Breast epithelium (tissue), 4 donors: ENCODE data around the gene TNS3. TPM values are rescaled to one million over a fixed set of nuclear protein-coding genes. Genes with fewer than 3 reads are reported as not detected.

ENCODE experiments used
- DNase-seq, 2 donors: peaks; one replicate each; pipeline ENCODE4 v3.0.0-alpha.2; 2019; ENCODE audit warnings: low spot score in 2 of 2
- H3K27ac ChIP-seq, 2 donors: fragments of 200-600 bp; sonication (generic) in 1 of 2; one replicate each; pipeline ENCODE4 v1.5.1; 2016 to 2019; ENCODE audit warnings: mild to moderate bottlenecking in 1 of 2
- H3K27me3 ChIP-seq, 2 donors: fragments of 200-600 bp; sonication (generic) in 1 of 2; one replicate each; pipeline versions ENCODE4 v1.5.1 to v1.6.0; 2017 to 2019; ENCODE audit warnings: control low read depth in 1 of 2, mild to moderate bottlenecking in 1 of 2
- H3K36me3 ChIP-seq: fragments of 200-600 bp; one replicate; pipeline ENCODE4 v1.5.1; 2019
- H3K4me1 ChIP-seq, 2 donors: fragments of 200-600 bp; sonication (generic); one replicate each; pipeline ENCODE4 v1.5.1; 2016 to 2019; ENCODE audit warnings: control low read depth in 1 of 2
- H3K4me3 ChIP-seq, 3 donors: fragments of 200-600 bp; sonication (generic); 1 replicate in 2 of 3; 2 replicates in 1 of 3; pipeline ENCODE4 v1.5.1; 2016 to 2019; ENCODE audit warnings: mild to moderate bottlenecking in 3 of 3, moderate library complexity in 2 of 3
- H3K9me3 ChIP-seq, 2 donors: fragments of 200-600 bp; sonication (generic) in 1 of 2; one replicate each; pipeline ENCODE4 v1.5.1; 2016 to 2019; ENCODE audit warnings: control low read depth in 1 of 2
- POLR2A ChIP-seq: fragments of 450-650 bp; IDR thresholded peaks from one replicate; pipeline ENCODE4 v1.6.1; 2016; ENCODE audit warnings: antibody characterized with exemption, mild to moderate bottlenecking, moderate library complexity
- POLR2AphosphoS5 ChIP-seq, 3 donors: sonication (generic); formaldehyde crosslinking; IDR thresholded peaks; one replicate each; pipeline ENCODE4 v1.6.1; 2017; ENCODE audit warnings: antibody characterized with exemption in 3 of 3
- intact Hi-C: fragments of 100-400 bp; cut with DNase I; formaldehyde crosslinking; loops from one replicate; pipeline ENCODE4 v1.15.1; 2023; ENCODE audit warnings: low total_unique reads
- total RNA-seq, 3 donors: library from RNA; depleted of rRNA; stranded (reverse); fragments of >200 nt; gene quantifications; one replicate each; pipeline ENCODE4 v1.1.0, GENCODE V29; 2016
- TF ChIP-seq, protein P1 (sequence below), 3 donors: fragments of 450-650 bp; IDR thresholded peaks; one replicate each; pipeline ENCODE4 v1.5.1; 2016 to 2017; ENCODE audit warnings: antibody characterized with exemption in 3 of 3, mild to moderate bottlenecking in 3 of 3, moderate library complexity in 3 of 3

The TNS3 gene
- total RNA-seq, 3 donors from 2014 or later, result 41.0 to 78.1 (median 56.2) TPM

GRCh38 chr7:47327346-47327697 is 254.6 kb downstream of the TNS3 start:
- Histone ChIP-seq H3K9me3 (no peaks in the 10 kb centered on the region), H3K4me1 (peaks cover 10% of the 10 kb centered on the region in 2 donors), H3K27ac (peak overlapping the region; percentile 84 to 89), H3K36me3 (no peaks in the 10 kb centered on the region), H3K27me3 (no peaks in the 10 kb centered on the region), H3K4me3 (peak overlapping the region in 2 of 3 donors; percentile 38 to 51)
- intact Hi-C loops, result no loop called here
- no peak for DNase-seq
- TF ChIP-seq, protein P1, sequence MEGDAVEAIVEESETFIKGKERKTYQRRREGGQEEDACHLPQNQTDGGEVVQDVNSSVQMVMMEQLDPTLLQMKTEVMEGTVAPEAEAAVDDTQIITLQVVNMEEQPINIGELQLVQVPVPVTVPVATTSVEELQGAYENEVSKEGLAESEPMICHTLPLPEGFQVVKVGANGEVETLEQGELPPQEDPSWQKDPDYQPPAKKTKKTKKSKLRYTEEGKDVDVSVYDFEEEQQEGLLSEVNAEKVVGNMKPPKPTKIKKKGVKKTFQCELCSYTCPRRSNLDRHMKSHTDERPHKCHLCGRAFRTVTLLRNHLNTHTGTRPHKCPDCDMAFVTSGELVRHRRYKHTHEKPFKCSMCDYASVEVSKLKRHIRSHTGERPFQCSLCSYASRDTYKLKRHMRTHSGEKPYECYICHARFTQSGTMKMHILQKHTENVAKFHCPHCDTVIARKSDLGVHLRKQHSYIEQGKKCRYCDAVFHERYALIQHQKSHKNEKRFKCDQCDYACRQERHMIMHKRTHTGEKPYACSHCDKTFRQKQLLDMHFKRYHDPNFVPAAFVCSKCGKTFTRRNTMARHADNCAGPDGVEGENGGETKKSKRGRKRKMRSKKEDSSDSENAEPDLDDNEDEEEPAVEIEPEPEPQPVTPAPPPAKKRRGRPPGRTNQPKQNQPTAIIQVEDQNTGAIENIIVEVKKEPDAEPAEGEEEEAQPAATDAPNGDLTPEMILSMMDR (IDR thresholded peaks at IDR 0.05), result no peak
- TF ChIP-seq POLR2AphosphoS5 (IDR thresholded peaks at IDR 0.05) (no peak), POLR2A (no peak)

GRCh38 chr7:47326808-47327207 is 255.1 kb downstream of the TNS3 start:
- DNase-seq, result peak in 1 of 2 donors; percentile 16
- Histone ChIP-seq H3K4me3 (no peak overlapping the region), H3K36me3 (no peaks in the 10 kb centered on the region), H3K27me3 (no peaks in the 10 kb centered on the region), H3K9me3 (no peaks in the 10 kb centered on the region), H3K4me1 (peaks cover 10% of the 10 kb centered on the region in 2 donors), H3K27ac (peak overlapping the region; percentile 84 to 89)
- TF ChIP-seq, protein P1 (IDR thresholded peaks at IDR 0.05), result no peak
- no peak for TF ChIP-seq POLR2AphosphoS5 (IDR thresholded peaks at IDR 0.05)
- no peak for TF ChIP-seq POLR2A
- intact Hi-C loops, result no loop called here

GRCh38 chr7:47326220-47326619 is 255.7 kb downstream of the TNS3 start:
- H3K36me3 ChIP-seq, result no peaks in the 10 kb centered on the region
- no peaks in the 10 kb centered on the region for H3K9me3 ChIP-seq
- no peaks in the 10 kb centered on the region for H3K27me3 ChIP-seq
- TF ChIP-seq POLR2A (no peak), POLR2AphosphoS5 (IDR thresholded peaks at IDR 0.05) (no peak)
- TF ChIP-seq, protein P1 (IDR thresholded peaks at IDR 0.05), result no peak
- peaks cover 10% of the 10 kb centered on the region in 2 donors for H3K4me1 ChIP-seq
- intact Hi-C loops, result no loop called here
- H3K27ac ChIP-seq, result peak overlapping the region in 1 of 2 donors; percentile 27
- H3K4me3 ChIP-seq, result no peak overlapping the region
- DNase-seq, result peak in 1 of 2 donors; percentile 16

- intact Hi-C loops, result no loop called here
- DNase-seq, result no peak
- no peak for TF ChIP-seq POLR2A
- TF ChIP-seq, protein P1 (IDR thresholded peaks at IDR 0.05), result no peak
- no peak for TF ChIP-seq POLR2AphosphoS5 (IDR thresholded peaks at IDR 0.05)
- Histone ChIP-seq H3K27me3 (no peaks in the 10 kb centered on the region), H3K4me3 (no peak overlapping the region), H3K9me3 (no peaks in the 10 kb centered on the region), H3K27ac (no peak overlapping the region), H3K4me1 (peaks cover 10% of the 10 kb centered on the region in 2 donors), H3K36me3 (no peaks in the 10 kb centered on the region)
These were observed 256.6 kb downstream of the TNS3 start for GRCh38 chr7:47325337-47325736.

- Histone ChIP-seq H3K27me3 (no peaks in the 10 kb centered on the region), H3K9me3 (no peaks in the 10 kb centered on the region), H3K4me3 (no peak overlapping the region), H3K27ac (no peak overlapping the region), H3K36me3 (no peaks in the 10 kb centered on the region), H3K4me1 (peaks cover 8 to 10% of the 10 kb centered on the region in 2 donors)
- DNase-seq, result no peak
- intact Hi-C loops, result no loop called here
- no peak for TF ChIP-seq POLR2A
These were observed 258.0 kb downstream of the TNS3 start for GRCh38 chr7:47323904-47324303.

DNA sequence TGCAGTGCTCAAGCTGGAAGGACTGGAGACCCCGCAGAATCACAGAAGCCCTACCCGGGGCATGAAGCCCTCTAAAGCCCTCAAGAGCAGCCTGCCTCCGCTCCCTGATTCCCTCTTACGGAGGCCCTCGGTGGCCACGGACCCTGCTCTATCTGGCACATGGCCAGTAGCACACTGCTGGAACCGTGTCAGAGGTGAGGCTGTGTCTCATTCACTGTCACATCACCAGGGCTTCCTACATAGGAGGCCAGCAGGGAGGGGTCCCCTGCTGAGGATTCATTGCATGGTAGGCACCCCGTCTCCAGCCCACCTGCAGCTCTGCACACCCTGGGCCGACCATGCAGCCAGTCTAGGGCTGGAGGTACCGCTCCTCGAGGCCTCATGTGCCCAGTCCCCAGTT is 259.2 kb downstream of the TNS3 start:
- TF ChIP-seq POLR2A, result no peak
- TF ChIP-seq, protein P1 (IDR thresholded peaks at IDR 0.05), result no peak
- TF ChIP-seq POLR2AphosphoS5 (IDR thresholded peaks at IDR 0.05), result no peak

More for the DNA sequence above, 259.2 kb downstream of the TNS3 start:
- no peaks in the 10 kb centered on the region for H3K36me3 ChIP-seq
- H3K27me3 ChIP-seq, result no peaks in the 10 kb centered on the region
- H3K9me3 ChIP-seq, result no peaks in the 10 kb centered on the region
- intact Hi-C loops, result no loop called here
- H3K4me3 ChIP-seq, result no peak overlapping the region
- H3K27ac ChIP-seq, result no peak overlapping the region
- peak in 1 of 2 donors; percentile 15 for DNase-seq
- peaks cover 0 to 4% of the 10 kb centered on the region in 2 donors for H3K4me1 ChIP-seq
